Trophoblast cell (in vitro differentiated cells and primary cell): ENCODE results near the gene DDX56.

Experiments used
- DNase-seq, 2 donors: peaks; one replicate each; pipeline ENCODE4 v3.0.0-alpha.2; 2016
- H2AFZ ChIP-seq: 2 replicates; pipeline ENCODE4 v1.6.1; 2013; ENCODE audit warnings: low read length, moderate library complexity, mild to moderate bottlenecking; ENCODE audit not compliant: insufficient read depth, poor library complexity
- H2AK5ac ChIP-seq: 2 replicates; pipeline ENCODE4 v1.6.1; 2013; ENCODE audit warnings: mild to moderate bottlenecking, low read length
- H2BK120ac ChIP-seq: 2 replicates; pipeline ENCODE4 v1.6.1; 2013; ENCODE audit warnings: low read length, mild to moderate bottlenecking, moderate library complexity; ENCODE audit not compliant: insufficient read depth, poor library complexity
- H2BK12ac ChIP-seq: 2 replicates; pipeline ENCODE4 v1.6.1; 2013; ENCODE audit warnings: mild to moderate bottlenecking, low read length, moderate library complexity
- H2BK5ac ChIP-seq: 2 replicates; pipeline ENCODE4 v1.6.1; 2013; ENCODE audit warnings: low read length, low read depth, moderate library complexity, mild to moderate bottlenecking; ENCODE audit not compliant: poor library complexity
- H3K14ac ChIP-seq: 2 replicates; pipeline ENCODE4 v1.6.1; 2013; ENCODE audit warnings: mild to moderate bottlenecking, low read length
- H3K18ac ChIP-seq: 2 replicates; pipeline ENCODE4 v1.6.1; 2013; ENCODE audit warnings: mild to moderate bottlenecking, low read length
- H3K23ac ChIP-seq: 2 replicates; pipeline ENCODE4 v1.6.1; 2013; ENCODE audit warnings: low read length
- H3K27ac ChIP-seq: 2 replicates; pipeline ENCODE4 v1.5.1; 2013; ENCODE audit warnings: low read depth, mild to moderate bottlenecking, inconsistent platforms, low read length, moderate library complexity
- H3K27me3 ChIP-seq: 2 replicates; pipeline ENCODE4 v1.6.1; 2013; ENCODE audit warnings: inconsistent platforms, mild to moderate bottlenecking, low read length, moderate library complexity; ENCODE audit not compliant: insufficient read depth
- H3K36me3 ChIP-seq, 2 experiments: 1 replicate in 1 of 2; 2 replicates in 1 of 2; pipeline ENCODE4 v1.6.1; 2013; ENCODE audit warnings: low read length in 2 of 2, mild to moderate bottlenecking in 2 of 2, moderate library complexity in 1 of 2; ENCODE audit not compliant: insufficient read depth in 2 of 2, control insufficient read depth in 1 of 2
- H3K4ac ChIP-seq: 2 replicates; pipeline ENCODE4 v1.6.1; 2013; ENCODE audit warnings: low read depth, mild to moderate bottlenecking, low read length, moderate library complexity
- H3K4me1 ChIP-seq, 2 experiments: 1 replicate in 1 of 2; 2 replicates in 1 of 2; pipeline ENCODE4 v1.6.1; 2013; ENCODE audit warnings: low read length in 2 of 2, mild to moderate bottlenecking in 2 of 2, moderate library complexity in 1 of 2; ENCODE audit not compliant: insufficient read depth in 2 of 2, control insufficient read depth in 1 of 2
- H3K4me2 ChIP-seq: 2 replicates; pipeline ENCODE4 v1.6.1; 2013; ENCODE audit warnings: inconsistent platforms, mild to moderate bottlenecking, low read length, moderate library complexity
- H3K4me3 ChIP-seq: 2 replicates; pipeline ENCODE4 v1.5.1; 2013; ENCODE audit warnings: mild to moderate bottlenecking, low read depth, low read length, inconsistent platforms
- H3K79me1 ChIP-seq: one replicate; pipeline ENCODE4 v1.6.1; 2013; ENCODE audit warnings: low read length
- H3K79me2 ChIP-seq: 2 replicates; pipeline ENCODE4 v1.6.1; 2013; ENCODE audit warnings: low read length, mild to moderate bottlenecking; ENCODE audit not compliant: control insufficient read depth, insufficient read depth, poor library complexity
- H3K9ac ChIP-seq: 2 replicates; pipeline ENCODE4 v1.6.1; 2013; ENCODE audit warnings: mild to moderate bottlenecking, low read length
- H3K9me3 ChIP-seq: 2 replicates; pipeline ENCODE4 v1.6.1; 2013; ENCODE audit warnings: low read depth, mild to moderate bottlenecking, control low read depth, inconsistent platforms, low read length; ENCODE audit not compliant: insufficient read depth
- H4K12ac ChIP-seq: 2 replicates; pipeline ENCODE4 v1.6.1; 2013; ENCODE audit warnings: low read depth, mild to moderate bottlenecking, low read length, moderate library complexity
- H4K8ac ChIP-seq: 2 replicates; pipeline ENCODE4 v1.6.1; 2013; ENCODE audit warnings: low read depth, mild to moderate bottlenecking, low read length, moderate library complexity
- H4K91ac ChIP-seq: one replicate; pipeline ENCODE4 v1.6.1; 2013; ENCODE audit warnings: low read depth, mild to moderate bottlenecking, low read length, moderate library complexity
- WGBS: extraction: QIAGEN DNeasy Blood & Tissue Kit; methylation state at CpG from one replicate; pipeline ENCODE4 v1.1.7; 2013; ENCODE audit warnings: missing lambda C conversion rate; ENCODE audit not compliant: insufficient read length, insufficient coverage; ENCODE audit errors: extremely low coverage; 5-methylcytosine and 5-hydroxymethylcytosine counted together

The DDX56 gene

GRCh38 chr7:44534501-44534900 lies 39.2 kb downstream of the DDX56 start:
- no peak overlapping the region for H3K4me2 ChIP-seq
- peak in 1 of 2 donors; percentile 57 for DNase-seq

GRCh38 chr7:44534087-44534486 lies 39.6 kb downstream of the DDX56 start:
- H3K14ac ChIP-seq: no peak overlapping the region
- H3K27ac ChIP-seq: no peak overlapping the region

More at GRCh38 chr7:44534501-44534900, 39.2 kb downstream of the DDX56 start:
- Histone ChIP-seq H3K4me3 (no peak overlapping the region), H3K4me1 (no peaks in the 10 kb centered on the region), H3K79me2 (no peaks in the 10 kb centered on the region), H2BK12ac (no peak overlapping the region), H3K27me3 (no peaks in the 10 kb centered on the region), H4K8ac (no peak overlapping the region), H2BK120ac (no peak overlapping the region), H3K9ac (no peak overlapping the region), H3K79me1 (no peaks in the 10 kb centered on the region), H2AFZ (no peak overlapping the region), H4K91ac (no peak overlapping the region), H3K4ac (no peak overlapping the region), H3K27ac (no peak overlapping the region), H3K14ac (no peak overlapping the region), H3K9me3 (no peaks in the 10 kb centered on the region), H3K36me3 (no peaks in the 10 kb centered on the region), H3K23ac (no peak overlapping the region), H2AK5ac (no peak overlapping the region), H4K12ac (no peak overlapping the region), H2BK5ac (no peak overlapping the region), H3K18ac (no peak overlapping the region)
- WGBS: no CpG with 5 or more reads among the region's 7 CpGs

DNA sequence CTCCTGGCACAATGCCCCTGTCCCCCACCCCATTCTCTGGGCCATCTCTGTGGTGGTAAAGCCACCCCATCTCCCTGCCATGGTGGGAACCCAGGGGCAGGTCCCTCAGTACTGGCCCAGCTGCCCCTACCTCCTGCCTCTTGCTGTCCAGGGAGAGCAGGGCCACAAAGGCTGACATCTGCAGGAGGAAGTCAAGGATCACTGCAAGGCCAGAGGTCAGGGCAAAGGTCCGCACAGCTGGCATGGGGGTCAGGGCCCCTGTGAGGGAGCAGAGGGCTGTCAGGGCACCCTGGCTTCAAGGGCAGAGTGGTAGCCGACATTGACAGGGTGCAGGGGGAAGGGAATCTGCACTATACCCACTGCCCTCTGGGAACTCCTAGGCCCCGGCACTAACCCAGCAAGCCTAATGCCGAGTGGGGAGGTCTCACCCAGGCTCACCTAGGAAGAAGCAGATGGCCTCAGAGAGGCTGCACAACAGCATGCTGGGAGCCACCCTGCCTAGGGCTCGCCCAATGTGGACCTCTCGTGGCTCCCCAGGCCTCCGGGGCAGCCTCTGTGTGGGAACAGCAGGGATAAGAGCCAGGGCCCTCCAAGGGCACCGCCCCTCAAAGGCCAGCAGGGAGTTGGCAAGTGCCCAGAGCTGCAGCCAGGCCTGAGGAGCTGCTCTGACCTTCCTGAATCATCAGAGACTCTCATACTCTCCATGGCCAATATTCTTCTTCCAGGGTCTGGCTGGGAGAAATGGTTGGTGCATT lies 40.2 kb downstream of the DDX56 start:
- H3K27ac ChIP-seq: no peak overlapping the region
- no peak overlapping the region for H2BK120ac ChIP-seq
- H4K8ac ChIP-seq: no peak overlapping the region
- H3K9ac ChIP-seq: no peak overlapping the region
- no peak overlapping the region for H4K91ac ChIP-seq
- no peaks in the 10 kb centered on the region for H3K4me1 ChIP-seq
- H3K18ac ChIP-seq: no peak overlapping the region
- no peak overlapping the region for H3K4me3 ChIP-seq
- no peak overlapping the region for H2AK5ac ChIP-seq
- H3K4ac ChIP-seq: no peak overlapping the region
- WGBS: no CpG with 5 or more reads among the region's 8 CpGs
- no peaks in the 10 kb centered on the region for H3K79me1 ChIP-seq
- no peaks in the 10 kb centered on the region for H3K79me2 ChIP-seq
- no peaks in the 10 kb centered on the region for H3K27me3 ChIP-seq
- no peak overlapping the region for H3K14ac ChIP-seq
- no peak overlapping the region for H2AFZ ChIP-seq
- no peak overlapping the region for H4K12ac ChIP-seq
- no peak overlapping the region for H3K4me2 ChIP-seq
- no peak overlapping the region for H2BK12ac ChIP-seq
- no peak for DNase-seq
- no peak overlapping the region for H3K23ac ChIP-seq
- no peaks in the 10 kb centered on the region for H3K9me3 ChIP-seq
- no peak overlapping the region for H2BK5ac ChIP-seq
- no peaks in the 10 kb centered on the region for H3K36me3 ChIP-seq

More at GRCh38 chr7:44534087-44534486, 39.6 kb downstream of the DDX56 start:
- Histone ChIP-seq H3K27me3 (no peaks in the 10 kb centered on the region), H3K36me3 (no peaks in the 10 kb centered on the region), H2AFZ (no peak overlapping the region), H3K9ac (no peak overlapping the region), H2BK5ac (no peak overlapping the region), H3K4me1 (no peaks in the 10 kb centered on the region), H3K9me3 (no peaks in the 10 kb centered on the region), H3K4ac (no peak overlapping the region), H3K4me2 (no peak overlapping the region), H2AK5ac (no peak overlapping the region), H3K18ac (no peak overlapping the region), H3K23ac (no peak overlapping the region), H3K79me1 (no peaks in the 10 kb centered on the region), H4K12ac (no peak overlapping the region), H2BK120ac (no peak overlapping the region), H3K4me3 (no peak overlapping the region), H4K8ac (no peak overlapping the region), H3K79me2 (no peaks in the 10 kb centered on the region), H4K91ac (no peak overlapping the region), H2BK12ac (no peak overlapping the region)
- no CpG with 5 or more reads among the region's 5 CpGs for WGBS
- DNase-seq: no peak

GRCh38 chr7:44531421-44532380 lies 42.0 kb downstream of the DDX56 start:
- H2BK120ac ChIP-seq: no peak overlapping the region
- H3K9me3 ChIP-seq: no peaks in the 10 kb centered on the region
- no peaks in the 10 kb centered on the region for H3K36me3 ChIP-seq
- H2AK5ac ChIP-seq: no peak overlapping the region
- no peaks in the 10 kb centered on the region for H3K4me1 ChIP-seq
- no peak overlapping the region for H2BK5ac ChIP-seq
- no peak overlapping the region for H3K18ac ChIP-seq
- H2AFZ ChIP-seq: no peak overlapping the region
- no peak for DNase-seq
- H3K79me2 ChIP-seq: no peaks in the 10 kb centered on the region
- H2BK12ac ChIP-seq: no peak overlapping the region
- H3K9ac ChIP-seq: no peak overlapping the region
- H4K91ac ChIP-seq: no peak overlapping the region
- no peaks in the 10 kb centered on the region for H3K27me3 ChIP-seq
- H3K4me2 ChIP-seq: no peak overlapping the region
- H4K8ac ChIP-seq: no peak overlapping the region
- no peak overlapping the region for H3K14ac ChIP-seq
- H3K23ac ChIP-seq: no peak overlapping the region
- no peak overlapping the region for H3K27ac ChIP-seq
- no peak overlapping the region for H4K12ac ChIP-seq
- H3K4ac ChIP-seq: no peak overlapping the region
- no CpG with 5 or more reads among the region's 17 CpGs for WGBS
- H3K79me1 ChIP-seq: no peaks in the 10 kb centered on the region
- no peak overlapping the region for H3K4me3 ChIP-seq
